ENCODE measurements around the gene NUDT6.

DNA sequence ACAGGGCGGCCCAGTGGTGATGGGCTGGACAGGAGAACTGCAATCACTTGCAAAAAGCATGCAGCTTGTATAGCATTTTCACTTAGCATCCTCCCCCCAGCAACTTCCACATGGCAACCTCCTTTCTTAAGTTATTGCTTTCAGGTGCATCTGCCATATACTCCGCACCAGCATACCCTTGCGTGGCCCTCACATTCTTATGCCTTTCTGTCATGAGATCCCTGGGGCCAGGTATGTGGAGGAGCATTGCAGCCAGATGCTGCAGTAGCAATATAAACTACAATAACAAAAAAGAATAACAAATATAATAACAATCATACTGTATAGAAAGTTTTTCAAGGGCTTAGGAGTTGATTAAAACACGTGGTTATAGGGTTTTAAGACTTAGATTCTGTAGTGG, 26.3 kb upstream of the NUDT6 start:
- TF ChIP-seq CTCF (IDR thresholded peaks at IDR 0.05) = no peak
- no peak for TF ChIP-seq POLR2A (IDR thresholded peaks at IDR 0.05)
